Kidney (tissue), 14 donors: ENCODE measurements around the gene XDH. TPM values are rescaled to one million over a fixed set of nuclear protein-coding genes. Genes with fewer than 3 reads are reported as not detected.

ENCODE experiments used
- DNase-seq, 5 donors: peaks; one replicate each; pipeline ENCODE4 v3.0.0-alpha.2; 2013 to 2020
- FAIRE-seq: peaks from 2 replicates; lab custom pipeline; 2012; peaks lifted over from hg19 to GRCh38; lab: Jason Lieb, UNC
- H3K27ac ChIP-seq, 2 donors: one replicate each; pipeline ENCODE4 v1.7.0; 2013; ENCODE audit warnings: low read depth in 2 of 2, low read length in 2 of 2, inconsistent platforms in 1 of 2
- H3K27me3 ChIP-seq: one replicate; pipeline ENCODE4 v1.7.1; 2013; ENCODE audit warnings: low read length, inconsistent platforms; ENCODE audit not compliant: control insufficient read depth, insufficient read depth
- H3K36me3 ChIP-seq, 3 donors: one replicate each; pipeline versions ENCODE4 v1.7.0 to v1.7.1; 2013; ENCODE audit warnings: low read length in 3 of 3, control low read depth in 1 of 3, inconsistent platforms in 1 of 3; ENCODE audit not compliant: insufficient read depth in 3 of 3, control insufficient read depth in 2 of 3
- H3K4me1 ChIP-seq, 3 donors: one replicate each; pipeline versions ENCODE4 v1.7.0 to v1.7.1; 2013; ENCODE audit warnings: low read length in 3 of 3, inconsistent platforms in 1 of 3, low read depth in 1 of 3; ENCODE audit not compliant: control insufficient read depth in 2 of 3, insufficient read depth in 2 of 3
- H3K4me3 ChIP-seq, 3 donors: one replicate each; pipeline versions ENCODE4 v1.7.0 to v1.8.1; 2013; ENCODE audit warnings: low read length in 3 of 3, control low read depth in 1 of 3, inconsistent platforms in 1 of 3
- H3K9ac ChIP-seq, 3 donors: one replicate each; pipeline versions ENCODE4 v1.7.0 to v1.7.1; 2013; ENCODE audit warnings: low read length in 3 of 3, control low read depth in 1 of 3, inconsistent platforms in 1 of 3
- H3K9me3 ChIP-seq, 3 donors: one replicate each; pipeline versions ENCODE4 v1.7.0 to v1.7.1; 2013; ENCODE audit warnings: low read length in 3 of 3, control low read depth in 1 of 3, inconsistent platforms in 1 of 3; ENCODE audit not compliant: control insufficient read depth in 2 of 3, insufficient read depth in 1 of 3
- intact Hi-C: fragments of 100-400 bp; cut with DNase I; formaldehyde crosslinking; loops from one replicate; pipeline ENCODE4 v1.11.1; 2022
- polyA plus RNA-seq: library from polyadenylated mRNA; stranded (reverse); fragments of 350-450 nt; fragmentation: Illumina TruSeq; extraction: RNeasy Lipid Tissue Mini Kit (QIAGEN cat#74804); gene quantifications from one replicate; pipeline ENCODE4 v1.2.3, GENCODE V29; 2014; ENCODE audit warnings: low read depth, low replicate concordance; ENCODE audit not compliant: insufficient read depth
- total RNA-seq: library from RNA; stranded (reverse); fragmentation: NEBNext Ultra II Directional; extraction: Animal tissue kit (Norgen Biotek cat#: 25700); gene quantifications from one replicate; pipeline ENCODE4 v1.2.1, GENCODE V29; 2021
- TF ChIP-seq, protein P1 (sequence below): IDR thresholded peaks from 3 replicates; pipeline ENCODE4 v1.5.1; 2012; ENCODE audit warnings: mild to moderate bottlenecking, moderate library complexity, borderline replicate concordance; ENCODE audit not compliant: insufficient read depth; ENCODE audit errors: extremely low read depth
- donor health status: control.
- donor health status: control.
- donor health status: control.
- donor health status: control.
- donor health status: control.
- donor health status: DM: yes; HTN: yes; CAD: no.
- donor health status: Normal renal cell carcinoma (clear cell type).

Gene XDH
- total and polyA plus RNA-seq, 2 donors from 2014 or later = 3.1 TPM; not detected in 1

GRCh38 chr2:31381601-31382000 is 32.9 kb downstream of the XDH start:
- Histone ChIP-seq H3K27me3 (no peaks in the 10 kb centered on the region), H3K9ac (no peak overlapping the region), H3K27ac (no peak overlapping the region), H3K4me1 (no peaks in the 10 kb centered on the region), H3K9me3 (no peaks in the 10 kb centered on the region), H3K36me3 (no peaks in the 10 kb centered on the region), H3K4me3 (no peak overlapping the region)
- DNase-seq (no peak), FAIRE-seq (no peak)
- intact Hi-C loops = no loop called here
- TF ChIP-seq, protein P1, sequence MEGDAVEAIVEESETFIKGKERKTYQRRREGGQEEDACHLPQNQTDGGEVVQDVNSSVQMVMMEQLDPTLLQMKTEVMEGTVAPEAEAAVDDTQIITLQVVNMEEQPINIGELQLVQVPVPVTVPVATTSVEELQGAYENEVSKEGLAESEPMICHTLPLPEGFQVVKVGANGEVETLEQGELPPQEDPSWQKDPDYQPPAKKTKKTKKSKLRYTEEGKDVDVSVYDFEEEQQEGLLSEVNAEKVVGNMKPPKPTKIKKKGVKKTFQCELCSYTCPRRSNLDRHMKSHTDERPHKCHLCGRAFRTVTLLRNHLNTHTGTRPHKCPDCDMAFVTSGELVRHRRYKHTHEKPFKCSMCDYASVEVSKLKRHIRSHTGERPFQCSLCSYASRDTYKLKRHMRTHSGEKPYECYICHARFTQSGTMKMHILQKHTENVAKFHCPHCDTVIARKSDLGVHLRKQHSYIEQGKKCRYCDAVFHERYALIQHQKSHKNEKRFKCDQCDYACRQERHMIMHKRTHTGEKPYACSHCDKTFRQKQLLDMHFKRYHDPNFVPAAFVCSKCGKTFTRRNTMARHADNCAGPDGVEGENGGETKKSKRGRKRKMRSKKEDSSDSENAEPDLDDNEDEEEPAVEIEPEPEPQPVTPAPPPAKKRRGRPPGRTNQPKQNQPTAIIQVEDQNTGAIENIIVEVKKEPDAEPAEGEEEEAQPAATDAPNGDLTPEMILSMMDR = no peak

DNA sequence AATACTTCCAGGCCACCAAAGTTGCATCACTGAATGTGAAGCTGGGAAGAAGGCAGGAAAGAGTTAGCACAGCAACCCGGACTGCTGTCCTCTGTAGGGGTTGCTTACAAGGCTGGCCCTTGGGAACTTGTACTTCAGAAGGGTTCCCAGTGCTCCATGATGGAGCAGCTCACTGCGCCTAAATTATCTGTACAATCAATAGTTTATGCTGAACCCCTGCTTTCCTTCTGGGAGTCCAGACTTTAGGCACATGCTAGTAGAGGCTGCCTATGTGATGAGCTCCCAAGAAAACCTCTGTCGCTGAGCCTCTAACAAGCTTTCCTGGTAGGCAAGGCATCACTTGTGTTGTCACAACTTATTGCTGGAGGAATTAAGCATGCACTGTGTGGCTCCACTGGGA is 34.3 kb downstream of the XDH start:
- Histone ChIP-seq H3K9ac (no peak overlapping the region), H3K27ac (no peak overlapping the region), H3K4me1 (no peaks in the 10 kb centered on the region), H3K36me3 (no peaks in the 10 kb centered on the region), H3K4me3 (no peak overlapping the region), H3K27me3 (no peaks in the 10 kb centered on the region), H3K9me3 (no peaks in the 10 kb centered on the region)
- no peak for FAIRE-seq
- TF ChIP-seq, protein P1 = no peak
- intact Hi-C loops = no loop called here
- no peak for DNase-seq

DNA sequence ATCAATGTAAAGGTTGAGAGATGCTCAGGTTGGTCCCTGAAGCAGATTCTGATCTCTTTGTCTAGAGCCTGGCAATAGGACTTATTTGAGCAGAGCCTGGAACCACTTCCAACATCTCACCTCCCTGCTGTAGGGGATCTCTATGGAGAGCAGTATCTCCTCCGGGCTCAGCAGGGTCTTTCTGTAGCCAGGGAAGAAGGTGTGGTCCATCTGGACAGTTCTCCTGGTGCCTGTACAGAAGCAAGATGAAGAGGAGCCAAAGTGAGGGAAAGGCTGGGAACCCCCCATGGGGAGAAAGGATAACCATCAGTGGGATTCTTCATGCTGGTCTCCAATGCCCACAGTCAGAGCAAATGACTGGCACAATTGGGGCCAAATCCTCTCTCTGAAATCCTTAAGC is 34.8 kb downstream of the XDH start:
- Histone ChIP-seq H3K4me3 (no peak overlapping the region), H3K9me3 (no peaks in the 10 kb centered on the region), H3K36me3 (no peaks in the 10 kb centered on the region), H3K27me3 (no peaks in the 10 kb centered on the region), H3K27ac (no peak overlapping the region), H3K4me1 (no peaks in the 10 kb centered on the region), H3K9ac (no peak overlapping the region)
- TF ChIP-seq, protein P1 = no peak
- intact Hi-C loops = no loop called here
- DNase-seq (no peak), FAIRE-seq (no peak)
